ENCODE data around the gene STX2. TPM values are rescaled to one million over a fixed set of nuclear protein-coding genes. Genes with fewer than 3 reads are reported as not detected.

STX2 gene
- polyA plus RNA-seq, 2 of the 4 experiments (the other 2 are of a cell fraction) = 26.8 to 51.3 TPM

DNA sequence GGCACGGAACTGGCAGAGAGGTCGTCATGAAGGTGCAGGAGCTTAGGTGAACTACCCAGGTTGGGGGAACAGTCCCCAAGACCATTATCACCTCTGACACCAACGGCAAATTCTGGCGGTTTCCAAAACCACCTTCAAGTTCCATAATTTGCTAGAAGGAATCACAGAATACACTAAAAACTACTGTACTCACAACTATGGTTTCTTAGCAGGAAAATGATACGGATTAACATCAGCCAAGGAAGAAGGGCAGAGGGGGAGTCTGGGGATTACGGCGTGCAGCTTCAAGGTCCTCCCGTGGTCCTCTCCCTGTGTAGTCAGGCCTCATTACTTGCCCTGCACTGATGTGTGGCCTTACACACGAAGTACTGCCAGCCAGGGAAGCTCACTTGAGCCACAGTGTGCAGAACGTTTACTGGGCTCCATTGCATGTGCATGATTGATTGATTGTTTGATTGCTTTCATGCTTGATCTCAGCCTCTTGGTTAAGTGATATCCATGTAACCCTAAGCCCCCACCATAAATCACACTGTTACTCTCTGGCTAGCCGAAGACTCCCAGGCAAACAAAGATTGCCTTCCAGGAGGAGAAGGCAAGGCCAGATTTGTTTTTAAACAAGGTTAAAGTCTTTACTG, 837 bp upstream of the STX2 start:
- CTCF ChIA-PET = interaction anchor here (1.0 to 2.6 kb wide), 5 partner anchors 9 to 77 kb away, joined by 3 to 9 read pairs (median 4); no protein-coding TSS in a partner anchor
- TF ChIP-seq BHLHE40 (IDR thresholded peaks at IDR 0.05; ENCODE audit: low read depth, low read length) = 0 out of 2 replicates have a peak, but pooled peaks have one; percentile 2
- no peak for TF ChIP-seq POLR2A (IDR thresholded peaks at IDR 0.05; ENCODE audit: low read length)
- Histone ChIP-seq H3K4me2 (peak overlapping the region; percentile 83), H3K27ac (peak overlapping the region; percentile 94 to 96), H3K4me3 (no peak overlapping the region), H3K9me3 (no peaks in the 10 kb centered on the region), H3K4me1 (peaks cover 17% of the 10 kb centered on the region)
- FAIRE-seq = no peak
- ATAC-seq = no peak
- no peak for DNase-seq (ENCODE audit: low read depth in 1 of 2, low spot score in 1 of 2)
- POLR2A ChIA-PET = no interaction called here
- 81% methylated on average over 11 of the region's 11 CpGs for WGBS (ENCODE audit: missing lambda C conversion rate)

DNA sequence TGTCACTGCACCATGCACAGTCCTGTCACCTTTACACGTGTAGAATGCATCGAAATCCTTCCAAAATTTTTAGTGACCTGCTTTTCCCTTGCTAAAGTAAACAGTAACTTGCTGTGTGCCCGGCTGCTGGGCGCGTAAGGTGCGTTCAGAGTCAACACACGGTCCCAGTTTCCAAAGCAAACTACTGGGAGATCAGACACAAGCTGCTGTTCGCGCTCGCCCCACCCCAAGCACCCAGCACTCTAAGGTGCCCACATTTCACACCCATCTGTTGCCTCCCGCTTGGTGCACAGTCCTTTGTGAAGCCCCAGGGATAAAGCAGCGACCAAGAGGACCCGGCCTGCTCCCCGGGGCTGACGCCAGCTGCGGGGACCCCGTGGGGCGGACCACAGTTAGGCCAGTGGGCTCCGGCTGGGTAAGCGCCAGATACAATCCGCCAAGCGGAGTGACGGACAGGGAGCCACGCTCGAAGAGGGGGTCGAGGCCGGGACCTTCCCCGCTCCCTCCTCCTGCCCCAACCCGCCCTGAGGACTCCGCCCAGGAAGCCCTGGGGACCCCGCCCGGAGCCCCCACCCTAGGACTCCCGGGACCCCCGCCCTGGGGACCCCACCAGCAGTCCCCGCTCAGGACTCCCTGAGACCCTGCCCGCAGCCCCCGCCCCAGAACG, 633 bp downstream of the STX2 start:
- no peak for FAIRE-seq
- peaks cover 22% of the 10 kb centered on the region for H3K4me1 ChIP-seq
- ChIA-PET CTCF (interaction anchor here (0.5 to 7.2 kb wide), 5 partner anchors 13 to 1118 kb away, joined by 3 to 40 read pairs (median 6); no protein-coding TSS in a partner anchor), POLR2A (no interaction called here)
- peak overlapping the region; percentile 75 for H3K4me3 ChIP-seq
- peak overlapping the region; percentile 94 to 96 for H3K27ac ChIP-seq
- no peaks in the 10 kb centered on the region for H3K9me3 ChIP-seq
- peak; percentile 67 to 74 for ATAC-seq
- peak; percentile 25 to 37 for DNase-seq (ENCODE audit: low read depth in 1 of 2, low spot score in 1 of 2)
- 3% methylated on average over 25 of the region's 38 CpGs for WGBS (ENCODE audit: missing lambda C conversion rate)
- peak overlapping the region; percentile 83 for H3K4me2 ChIP-seq
- TF ChIP-seq RCOR1 (IDR thresholded peaks at IDR 0.05; ENCODE audit: low read depth, low read length) = no peak
- TF ChIP-seq NR3C1 (IDR thresholded peaks at IDR 0.05) = no peak
- TF ChIP-seq, protein P1, sequence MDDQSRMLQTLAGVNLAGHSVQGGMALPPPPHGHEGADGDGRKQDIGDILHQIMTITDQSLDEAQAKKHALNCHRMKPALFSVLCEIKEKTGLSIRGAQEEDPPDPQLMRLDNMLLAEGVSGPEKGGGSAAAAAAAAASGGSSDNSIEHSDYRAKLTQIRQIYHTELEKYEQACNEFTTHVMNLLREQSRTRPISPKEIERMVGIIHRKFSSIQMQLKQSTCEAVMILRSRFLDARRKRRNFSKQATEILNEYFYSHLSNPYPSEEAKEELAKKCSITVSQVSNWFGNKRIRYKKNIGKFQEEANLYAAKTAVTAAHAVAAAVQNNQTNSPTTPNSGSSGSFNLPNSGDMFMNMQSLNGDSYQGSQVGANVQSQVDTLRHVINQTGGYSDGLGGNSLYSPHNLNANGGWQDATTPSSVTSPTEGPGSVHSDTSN (IDR thresholded peaks at IDR 0.05) = no peak
- TF ChIP-seq, protein P2, sequence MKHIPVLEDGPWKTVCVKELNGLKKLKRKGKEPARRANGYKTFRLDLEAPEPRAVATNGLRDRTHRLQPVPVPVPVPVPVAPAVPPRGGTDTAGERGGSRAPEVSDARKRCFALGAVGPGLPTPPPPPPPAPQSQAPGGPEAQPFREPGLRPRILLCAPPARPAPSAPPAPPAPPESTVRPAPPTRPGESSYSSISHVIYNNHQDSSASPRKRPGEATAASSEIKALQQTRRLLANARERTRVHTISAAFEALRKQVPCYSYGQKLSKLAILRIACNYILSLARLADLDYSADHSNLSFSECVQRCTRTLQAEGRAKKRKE (CRISPR knock-in tag; IDR thresholded peaks at IDR 0.05; ENCODE audit: low read depth) = no peak
- no peak for TF ChIP-seq HOXA7 (CRISPR knock-in tag; IDR thresholded peaks at IDR 0.05)
- no peak for TF ChIP-seq CBX2 (IDR thresholded peaks at IDR 0.05; ENCODE audit: borderline replicate concordance, low read depth)
- TF ChIP-seq RFX5 (IDR thresholded peaks at IDR 0.05) = no peak
- no peak for TF ChIP-seq ZNF302 (CRISPR knock-in tag; IDR thresholded peaks at IDR 0.05)
- no peak for TF ChIP-seq EHF (CRISPR knock-in tag; IDR thresholded peaks at IDR 0.05)
- TF ChIP-seq EHMT2 (IDR thresholded peaks at IDR 0.05; ENCODE audit: low read depth) = no peak
- TF ChIP-seq NPAS2 (CRISPR knock-in tag; IDR thresholded peaks at IDR 0.05; ENCODE audit: borderline replicate concordance) = no peak
- TF ChIP-seq, protein P3, sequence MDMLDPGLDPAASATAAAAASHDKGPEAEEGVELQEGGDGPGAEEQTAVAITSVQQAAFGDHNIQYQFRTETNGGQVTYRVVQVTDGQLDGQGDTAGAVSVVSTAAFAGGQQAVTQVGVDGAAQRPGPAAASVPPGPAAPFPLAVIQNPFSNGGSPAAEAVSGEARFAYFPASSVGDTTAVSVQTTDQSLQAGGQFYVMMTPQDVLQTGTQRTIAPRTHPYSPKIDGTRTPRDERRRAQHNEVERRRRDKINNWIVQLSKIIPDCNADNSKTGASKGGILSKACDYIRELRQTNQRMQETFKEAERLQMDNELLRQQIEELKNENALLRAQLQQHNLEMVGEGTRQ (IDR thresholded peaks at IDR 0.05) = no peak
- TF ChIP-seq EP300 (IDR thresholded peaks at IDR 0.05) = no peak
- no peak for TF ChIP-seq FOSL2 (IDR thresholded peaks at IDR 0.05)
- TF ChIP-seq FOSL2 (CRISPR knock-in tag; IDR thresholded peaks at IDR 0.05) = no peak
- no peak for TF ChIP-seq CBX8 (IDR thresholded peaks at IDR 0.05)
- no peak for TF ChIP-seq TFCP2L1 (CRISPR knock-in tag; IDR thresholded peaks at IDR 0.05)
- no peak for TF ChIP-seq NFE2L2 (conservative IDR thresholded peaks at IDR 0.05; ENCODE audit: low read length)

DNA sequence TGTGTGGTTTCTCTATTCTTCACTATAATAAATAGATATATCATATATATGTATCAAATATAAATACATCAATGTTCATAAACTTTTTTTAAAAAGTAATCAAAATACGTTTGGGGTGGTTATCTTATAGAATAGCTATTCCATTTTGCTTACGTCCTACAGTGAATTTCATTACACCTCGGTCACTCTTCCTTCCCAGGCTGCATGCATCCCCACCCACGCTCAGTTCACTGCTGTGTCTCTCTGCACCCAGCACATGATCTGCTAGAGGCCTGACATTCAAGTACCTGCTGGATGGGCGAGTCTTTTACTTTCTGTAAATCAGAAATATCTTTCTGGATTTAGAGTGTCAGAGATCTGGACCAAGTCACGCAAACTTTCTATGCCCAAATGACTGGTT, 3.6 kb downstream of the STX2 start:
- TF ChIP-seq SMC3 (IDR thresholded peaks at IDR 0.05) (no peak), NR3C1 (IDR thresholded peaks at IDR 0.05) (no peak), KDM1A (IDR thresholded peaks at IDR 0.05; ENCODE audit: low read depth) (no peak), ZFP36 (IDR thresholded peaks at IDR 0.05; ENCODE audit: borderline replicate concordance, partially characterized antibody) (no peak), HOXB5 (CRISPR knock-in tag; IDR thresholded peaks at IDR 0.05) (no peak), BHLHE40 (IDR thresholded peaks at IDR 0.05; ENCODE audit: low read depth, low read length) (no peak), EHMT2 (IDR thresholded peaks at IDR 0.05; ENCODE audit: low read depth) (no peak), NPAS2 (CRISPR knock-in tag; IDR thresholded peaks at IDR 0.05; ENCODE audit: borderline replicate concordance) (no peak), ZSCAN20 (CRISPR knock-in tag; IDR thresholded peaks at IDR 0.05) (no peak), FOSB (CRISPR knock-in tag; IDR thresholded peaks at IDR 0.05) (no peak), RAD21 (conservative IDR thresholded peaks at IDR 0.05 in 1 of 2, IDR thresholded peaks at IDR 0.05 in 1 of 2) (no peak)
- WGBS (ENCODE audit: missing lambda C conversion rate) = 82% methylated on average over 6 of the region's 6 CpGs
- H3K27ac ChIP-seq = no peak overlapping the region
- H3K9me3 ChIP-seq = no peaks in the 10 kb centered on the region
- POLR2A ChIA-PET = no interaction called here
- H3K4me1 ChIP-seq = peaks cover 51% of the 10 kb centered on the region
- no peak for FAIRE-seq
- no peak overlapping the region for H3K4me3 ChIP-seq
- CTCF ChIA-PET = interaction anchor here (1.0 to 7.2 kb wide), 2 partner anchors 10 kb away, joined by 4 to 40 read pairs; no protein-coding TSS in a partner anchor
- H3K4me2 ChIP-seq = no peak overlapping the region
- ATAC-seq = no peak
- no peak for DNase-seq (ENCODE audit: low read depth in 1 of 2, low spot score in 1 of 2)

Data from A549 (cell line).